Stimulated activated naive B cell treated with anti-CD40 and anti-IgM and Interleukin-4, amounts not matched to agents 10 μg/mL and 1 μg/mL and 100 μg/mL, for 72 hours (primary cell): ENCODE data around the gene GOLGA3.

ENCODE experiments used
- ATAC-seq, 2 donors: fragments of 150-1000 bp; cut with Tn5 transposase; replicated peaks; 2 replicates each; pipeline ENCODE4 v1.10.0; 2021; ENCODE audit warnings: moderate library complexity in 1 of 2
- DNase-seq: peaks from one replicate; pipeline ENCODE4 v3.0.0; 2021
- H3K27ac Mint-ChIP-seq: one replicate; pipeline ENCODE4 v1.8.0; 2022; ENCODE audit warnings: mild to moderate bottlenecking, mixed read lengths
- H3K27me3 Mint-ChIP-seq, 2 donors: one replicate each; pipeline ENCODE4 v1.8.0; 2022; ENCODE audit warnings: mixed read lengths in 2 of 2
- H3K36me3 Mint-ChIP-seq, 2 donors: one replicate each; pipeline ENCODE4 v1.8.0; 2022; ENCODE audit warnings: mixed read lengths in 2 of 2, mild to moderate bottlenecking in 1 of 2
- H3K4me1 Mint-ChIP-seq, 2 donors: one replicate each; pipeline ENCODE4 v1.8.0; 2022; ENCODE audit warnings: mixed read lengths in 2 of 2, mild to moderate bottlenecking in 1 of 2
- H3K4me3 Mint-ChIP-seq, 2 donors: one replicate each; pipeline ENCODE4 v1.8.0; 2022; ENCODE audit warnings: mild to moderate bottlenecking in 2 of 2, mixed read lengths in 2 of 2, moderate library complexity in 1 of 2
- H3K9me3 Mint-ChIP-seq, 2 donors: one replicate each; pipeline ENCODE4 v1.8.0; 2022; ENCODE audit warnings: mixed read lengths in 2 of 2, mild to moderate bottlenecking in 1 of 2

GOLGA3 gene

DNA sequence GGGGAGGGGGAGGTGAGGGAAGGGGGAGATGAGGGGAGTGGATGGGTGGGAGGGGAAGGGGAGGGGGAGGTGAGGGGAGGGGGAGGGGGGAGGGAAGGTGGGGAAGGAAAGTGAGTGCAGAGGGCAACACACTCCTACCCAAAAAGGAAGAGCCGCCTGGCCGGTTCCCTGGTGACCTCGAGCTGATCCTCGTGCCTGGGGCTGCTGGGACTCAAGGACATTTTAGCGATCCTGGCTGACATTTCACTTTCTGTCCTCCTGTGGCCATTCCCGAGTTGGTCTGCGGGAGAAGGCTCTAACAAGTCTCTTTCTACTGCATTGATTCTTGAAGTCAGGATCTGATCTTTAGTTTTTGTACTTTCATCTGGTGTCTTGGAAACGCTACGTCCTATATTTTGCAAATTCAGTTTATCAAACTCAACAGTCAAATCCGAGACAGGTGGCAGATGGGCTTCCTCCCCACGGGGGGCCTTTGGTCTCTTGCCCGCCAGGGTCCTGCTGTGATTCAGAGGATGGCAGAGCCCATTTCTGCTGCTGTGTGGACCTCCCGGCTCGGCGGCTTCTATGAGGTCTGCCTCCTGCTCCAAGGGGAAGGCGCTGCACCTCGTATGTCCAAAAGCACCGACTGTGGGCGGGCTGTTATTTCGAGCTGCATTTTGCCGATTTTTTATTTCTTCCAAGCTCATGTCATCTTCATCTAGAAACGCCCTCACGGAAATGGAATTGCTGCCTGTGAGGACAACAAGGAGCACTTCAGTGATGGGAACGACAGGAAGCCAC lies 98.9 kb downstream of the GOLGA3 start:
- Mint-ChIP-seq H3K4me3 (no peak overlapping the region), H3K9me3 (no peaks in the 10 kb centered on the region), H3K36me3 (peaks cover 62 to 77% of the 10 kb centered on the region in 2 donors), H3K27me3 (no peaks in the 10 kb centered on the region), H3K27ac (peak overlapping the region; percentile 57), H3K4me1 (peaks cover 10 to 14% of the 10 kb centered on the region in 2 donors)
- DNase-seq (no peak), ATAC-seq (no peak)

DNA sequence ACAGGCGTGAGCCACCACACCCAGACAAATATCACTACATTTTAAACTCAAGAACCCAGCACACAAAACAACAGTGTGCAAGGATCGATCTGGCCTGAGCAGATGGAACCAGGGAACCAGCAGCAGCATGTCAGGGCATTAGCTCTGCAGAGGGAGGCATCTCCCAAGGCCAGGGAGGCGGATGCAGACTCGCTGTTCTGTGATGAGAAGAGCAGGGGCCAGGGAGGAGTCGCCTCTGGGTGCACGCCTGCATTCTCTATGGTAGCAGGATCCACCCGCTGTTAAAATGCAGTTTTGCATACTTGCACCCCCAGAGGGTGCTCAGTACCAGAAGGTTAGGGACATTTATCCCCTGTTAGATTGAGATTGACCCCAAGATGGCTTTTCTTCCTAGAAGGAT lies 100.2 kb downstream of the GOLGA3 start:
- H3K36me3 Mint-ChIP-seq = peaks cover 57 to 74% of the 10 kb centered on the region in 2 donors
- DNase-seq (no peak), ATAC-seq (no peak)
- peak overlapping the region; percentile 89 for H3K27ac Mint-ChIP-seq
- H3K27me3 Mint-ChIP-seq = no peaks in the 10 kb centered on the region
- peaks cover 10 to 14% of the 10 kb centered on the region in 2 donors for H3K4me1 Mint-ChIP-seq
- H3K9me3 Mint-ChIP-seq = no peaks in the 10 kb centered on the region
- no peak overlapping the region for H3K4me3 Mint-ChIP-seq

DNA sequence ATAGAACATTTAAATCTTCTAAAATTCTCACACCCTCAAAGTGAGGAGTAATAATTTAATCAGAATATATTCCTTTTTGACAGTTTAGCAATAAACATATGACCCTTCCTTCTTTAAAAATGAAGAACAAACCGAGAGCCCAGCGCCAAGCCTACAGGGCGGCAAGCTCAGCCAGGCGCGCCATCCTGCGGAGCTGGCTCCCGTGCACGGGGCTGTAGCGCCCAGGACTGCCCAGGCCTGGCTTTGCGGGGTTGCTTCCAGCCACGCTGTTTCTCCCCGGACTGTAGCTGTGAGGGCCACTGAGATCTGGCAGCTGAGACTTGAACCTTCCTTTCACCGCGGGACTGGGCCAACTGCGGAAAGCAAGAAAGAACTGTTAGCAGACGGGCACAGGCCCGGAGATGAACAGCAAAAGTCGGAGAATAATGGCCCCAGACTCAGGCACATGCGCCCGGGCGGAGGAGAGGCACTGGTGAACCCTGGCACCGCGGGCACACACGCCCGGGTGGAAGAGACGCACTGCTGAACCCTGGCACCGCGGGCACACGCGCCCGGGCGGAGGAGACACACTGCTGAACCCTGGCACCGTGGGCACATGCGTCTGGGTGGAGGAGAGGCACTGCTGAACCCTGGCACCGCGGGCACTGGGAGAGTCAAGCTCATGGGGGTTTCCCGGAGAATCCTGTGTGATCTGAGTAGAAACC lies 101.4 kb downstream of the GOLGA3 start:
- Mint-ChIP-seq H3K4me3 (no peak overlapping the region), H3K36me3 (peaks cover 50 to 67% of the 10 kb centered on the region in 2 donors)
- no peak for ATAC-seq

DNA sequence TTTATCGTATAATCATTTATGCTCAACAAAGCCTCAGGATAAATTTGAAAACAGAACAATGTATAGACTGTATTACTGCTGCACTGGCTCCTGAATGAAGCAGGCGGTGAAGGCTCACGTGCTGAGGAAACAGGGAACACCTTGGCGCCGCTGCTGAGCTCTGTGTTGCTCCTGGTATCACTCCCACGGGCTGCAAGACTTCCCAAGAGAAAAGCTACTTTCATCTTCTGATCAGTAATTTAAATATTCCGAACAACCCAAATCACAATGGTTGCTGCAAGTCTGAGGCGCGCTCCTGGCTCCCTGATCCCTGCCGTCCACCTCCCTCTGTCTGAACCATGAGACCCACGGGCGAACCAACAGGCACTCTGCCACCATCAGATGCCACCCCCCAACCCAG lies 102.3 kb downstream of the GOLGA3 start:
- Mint-ChIP-seq H3K27ac (no peak overlapping the region), H3K4me1 (peaks cover 13 to 14% of the 10 kb centered on the region in 2 donors), H3K4me3 (no peak overlapping the region), H3K9me3 (no peaks in the 10 kb centered on the region), H3K36me3 (peaks cover 44 to 62% of the 10 kb centered on the region in 2 donors), H3K27me3 (no peaks in the 10 kb centered on the region)
- no peak for DNase-seq
- no peak for ATAC-seq

More for the DNA sequence above, 101.4 kb downstream of the GOLGA3 start:
- Mint-ChIP-seq H3K27me3 (no peaks in the 10 kb centered on the region), H3K9me3 (no peaks in the 10 kb centered on the region), H3K4me1 (peaks cover 13 to 14% of the 10 kb centered on the region in 2 donors), H3K27ac (no peak overlapping the region)
- DNase-seq = no peak

DNA sequence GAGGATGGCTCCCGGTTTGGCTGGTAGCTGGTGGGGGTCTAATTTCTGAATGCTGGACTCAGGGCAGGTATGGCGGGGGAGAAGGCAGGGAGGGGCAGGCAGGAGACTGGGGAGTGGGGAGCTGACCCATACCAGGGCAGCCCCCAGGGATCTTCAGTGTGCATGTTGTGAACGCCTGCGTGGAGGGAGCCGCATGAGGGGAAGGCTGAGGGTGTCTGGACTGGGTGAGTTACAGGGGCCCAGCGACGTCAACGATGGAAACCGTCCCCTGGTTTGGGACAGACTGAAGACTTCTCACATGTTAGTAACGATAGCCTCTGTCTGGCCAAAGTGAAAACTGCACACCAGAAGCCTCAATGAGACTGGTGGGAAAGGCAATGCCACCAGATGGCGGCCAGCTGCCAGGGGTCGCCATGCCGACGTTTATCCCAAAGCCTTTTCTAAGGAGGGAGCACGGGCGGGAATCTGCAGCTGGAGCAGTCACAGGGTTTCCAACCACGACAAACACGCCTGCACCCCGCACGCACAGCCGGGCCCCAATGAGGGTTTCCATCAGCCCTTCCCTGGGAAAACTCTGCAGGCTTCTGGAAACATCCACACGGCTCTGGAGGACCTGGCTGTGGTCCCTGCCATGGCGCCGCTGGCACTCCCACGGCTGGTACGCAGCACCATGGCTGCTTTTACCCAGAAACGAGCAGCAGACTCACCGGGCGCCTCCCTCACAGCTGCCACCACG lies 104.0 kb downstream of the GOLGA3 start:
- no peaks in the 10 kb centered on the region for H3K9me3 Mint-ChIP-seq
- H3K27ac Mint-ChIP-seq = peak overlapping the region; percentile 77
- ATAC-seq = no peak

DNA sequence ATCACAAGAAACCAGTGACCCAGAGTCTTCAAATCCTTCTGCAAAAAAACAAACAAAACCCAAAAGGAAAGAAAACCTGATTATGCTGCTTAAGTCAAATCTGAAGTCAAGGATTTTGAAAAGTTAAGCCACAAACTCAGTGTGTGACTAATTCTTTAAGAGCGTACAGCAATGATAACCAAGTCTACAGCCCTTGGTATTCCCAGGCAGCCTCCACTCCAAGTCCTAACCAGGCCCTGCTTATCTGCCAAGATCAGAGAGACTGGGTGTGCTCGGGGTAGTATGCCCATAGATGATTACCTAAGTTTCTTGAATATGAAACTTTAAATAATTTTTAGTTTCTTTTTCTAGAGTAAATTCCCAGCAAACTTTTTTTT lies 104.9 kb downstream of the GOLGA3 start:
- ATAC-seq = no peak
- Mint-ChIP-seq H3K27ac (peak overlapping the region; percentile 42), H3K27me3 (no peaks in the 10 kb centered on the region), H3K36me3 (peaks cover 45 to 69% of the 10 kb centered on the region in 2 donors), H3K4me3 (peak overlapping the region in 1 of 2 donors; percentile 8), H3K4me1 (peaks cover 1 to 6% of the 10 kb centered on the region in 2 donors), H3K9me3 (no peaks in the 10 kb centered on the region)
- no peak for DNase-seq

More for the DNA sequence above, 104.0 kb downstream of the GOLGA3 start:
- H3K4me3 Mint-ChIP-seq = no peak overlapping the region
- no peak for DNase-seq
- no peaks in the 10 kb centered on the region for H3K27me3 Mint-ChIP-seq
- peaks cover 46 to 67% of the 10 kb centered on the region in 2 donors for H3K36me3 Mint-ChIP-seq
- H3K4me1 Mint-ChIP-seq = peaks cover 6% of the 10 kb centered on the region in 2 donors

DNA sequence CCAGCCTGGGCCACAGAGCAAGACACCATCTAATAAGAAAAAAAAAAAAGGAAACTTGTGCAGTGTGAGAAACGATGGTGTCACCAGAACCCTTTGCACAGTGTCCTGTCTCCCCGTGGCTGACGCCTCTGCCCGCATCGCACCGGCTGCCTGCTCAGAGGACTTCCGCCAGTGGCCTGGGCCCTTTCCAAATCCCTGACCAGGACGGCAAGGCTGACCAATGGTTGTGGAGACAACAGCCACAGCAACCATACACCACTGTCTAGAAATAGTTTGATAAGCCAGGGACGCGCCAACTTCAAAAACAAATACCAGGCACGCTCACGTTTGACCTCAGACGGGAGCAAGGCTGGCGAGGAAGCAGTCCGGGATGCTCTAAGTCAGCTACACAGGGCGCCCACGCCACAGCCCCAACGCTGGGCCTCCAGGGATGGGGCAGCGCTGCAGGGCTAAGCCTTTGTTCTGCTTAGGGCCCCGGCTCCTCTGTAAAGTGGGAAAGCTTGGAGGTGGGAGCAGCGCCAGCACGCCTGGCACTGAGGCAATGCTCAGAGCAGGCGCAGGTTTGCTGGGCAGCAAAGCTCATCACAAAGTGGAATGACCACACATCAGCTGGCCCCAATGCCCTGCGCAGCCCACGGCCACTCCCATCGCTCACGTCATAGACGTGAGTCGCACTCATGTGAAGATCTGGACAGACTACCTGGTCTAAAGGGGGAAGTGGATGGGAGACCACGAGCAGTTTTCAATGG lies 105.5 kb downstream of the GOLGA3 start:
- Mint-ChIP-seq H3K36me3 (peaks cover 46 to 70% of the 10 kb centered on the region in 2 donors), H3K27ac (peak overlapping the region; percentile 42), H3K4me1 (peaks cover 0 to 5% of the 10 kb centered on the region in 2 donors), H3K4me3 (peak overlapping the region in 1 of 2 donors; percentile 8), H3K9me3 (no peaks in the 10 kb centered on the region), H3K27me3 (no peaks in the 10 kb centered on the region)
- no peak for DNase-seq
- ATAC-seq = no peak

DNA sequence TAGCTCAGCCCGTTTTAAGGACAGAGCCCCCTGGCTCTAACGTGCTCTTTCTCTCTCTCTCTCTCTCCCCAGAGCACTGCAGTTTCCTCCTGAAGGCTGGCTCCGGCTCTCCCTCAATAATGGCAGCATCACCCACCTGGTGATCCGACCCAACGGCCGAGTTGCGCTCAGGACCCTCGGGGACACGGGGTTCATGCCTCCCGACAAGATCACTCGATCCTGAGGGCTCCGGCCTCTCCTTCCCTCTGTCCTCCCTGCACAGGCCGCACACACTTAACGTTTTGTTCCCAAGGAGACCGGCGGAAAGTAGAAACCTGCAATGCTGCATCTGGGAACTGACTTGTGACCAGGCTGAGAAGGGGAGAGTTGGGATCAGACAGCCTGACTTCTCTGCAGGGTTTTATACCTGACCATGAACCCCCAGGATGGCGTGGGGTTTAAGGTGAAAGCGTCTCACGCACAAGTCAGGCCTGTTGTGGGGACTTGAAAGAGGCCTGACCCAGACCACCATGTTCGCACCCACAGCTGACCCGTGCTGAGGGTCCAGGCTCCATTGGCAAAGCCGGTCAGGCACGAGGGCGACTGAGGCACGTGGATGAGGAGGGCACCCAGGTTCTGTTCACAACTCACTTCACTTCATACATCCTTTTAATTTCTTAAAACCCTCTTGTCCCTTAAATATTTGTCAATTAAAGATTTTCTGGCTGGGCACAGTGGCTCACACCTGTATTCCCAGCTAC lies 107.9 kb downstream of the GOLGA3 start:
- Mint-ChIP-seq H3K4me3 (no peak overlapping the region), H3K27me3 (no peaks in the 10 kb centered on the region), H3K9me3 (no peaks in the 10 kb centered on the region), H3K4me1 (peaks cover 0 to 5% of the 10 kb centered on the region in 2 donors), H3K36me3 (peaks cover 47 to 60% of the 10 kb centered on the region in 2 donors), H3K27ac (peak overlapping the region; percentile 84)
- no peak for ATAC-seq
- DNase-seq = no peak

DNA sequence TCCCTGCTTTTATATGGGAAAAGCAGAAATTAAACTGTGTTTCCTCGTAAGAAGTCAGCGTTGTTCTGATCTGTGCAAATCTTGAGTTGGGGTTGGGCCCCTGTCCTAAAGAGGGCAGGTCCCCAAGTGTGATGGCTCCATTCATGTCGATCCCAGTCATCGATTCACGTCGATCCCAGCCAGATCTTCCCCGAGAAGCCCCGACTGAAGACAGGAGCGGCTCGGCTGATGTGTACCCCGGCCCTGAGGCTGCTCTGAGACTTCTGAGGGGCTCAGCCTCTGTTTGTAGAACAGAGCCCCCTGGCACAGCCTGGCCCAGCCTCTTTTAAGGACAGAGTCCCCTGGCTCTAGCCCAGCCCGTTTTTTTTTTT lies 108.7 kb downstream of the GOLGA3 start:
- H3K27me3 Mint-ChIP-seq = no peaks in the 10 kb centered on the region
- peaks cover 45 to 54% of the 10 kb centered on the region in 2 donors for H3K36me3 Mint-ChIP-seq
- no peak overlapping the region for H3K4me3 Mint-ChIP-seq
- H3K4me1 Mint-ChIP-seq = peaks cover 0 to 5% of the 10 kb centered on the region in 2 donors
- no peak for DNase-seq
- no peak for ATAC-seq
- H3K9me3 Mint-ChIP-seq = no peaks in the 10 kb centered on the region
- peak overlapping the region; percentile 42 for H3K27ac Mint-ChIP-seq

DNA sequence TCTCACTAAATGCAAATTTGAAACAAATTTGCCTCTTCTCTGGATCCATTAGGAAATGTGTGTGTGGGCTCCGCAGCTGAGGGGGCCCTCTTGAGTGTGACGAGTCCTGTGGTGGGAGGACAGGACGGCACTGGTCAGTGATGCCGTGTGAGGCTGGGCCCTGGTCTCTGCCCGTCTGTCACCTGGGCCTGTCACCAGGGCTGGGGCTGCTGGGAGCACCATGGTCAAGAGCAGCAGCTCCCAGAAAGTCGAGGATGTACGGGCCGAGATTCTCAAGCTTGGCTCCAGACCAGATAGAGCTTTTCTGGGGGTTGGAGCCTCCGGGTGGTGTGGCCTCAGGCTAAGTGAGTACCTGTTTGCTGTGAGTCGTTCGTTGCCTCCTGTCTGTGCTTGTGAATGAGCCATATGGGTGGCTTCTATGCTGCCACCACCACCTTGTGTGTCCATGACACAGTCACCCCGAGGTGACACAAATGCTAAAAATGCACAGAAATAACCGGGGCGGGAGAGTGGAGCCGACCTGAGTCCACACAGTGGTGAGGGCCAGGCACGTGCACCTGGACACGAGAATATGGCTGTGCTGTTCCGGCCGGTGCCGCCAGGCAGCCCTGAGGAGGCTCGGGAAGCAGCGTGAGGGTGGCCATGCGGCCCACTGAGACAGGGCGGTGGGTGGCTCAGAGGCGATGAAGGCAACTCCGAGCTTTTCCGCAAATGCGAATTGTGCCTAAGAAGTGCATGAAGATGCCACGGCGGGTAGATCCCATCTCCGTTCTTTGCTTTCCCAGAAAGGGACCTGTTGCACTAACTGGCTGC lies 109.3 kb downstream of the GOLGA3 start:
- peak overlapping the region; percentile 84 for H3K27ac Mint-ChIP-seq
- no peak for DNase-seq
- H3K27me3 Mint-ChIP-seq = no peaks in the 10 kb centered on the region
- peaks cover 46 to 56% of the 10 kb centered on the region in 2 donors for H3K36me3 Mint-ChIP-seq
- H3K4me1 Mint-ChIP-seq = peaks cover 3 to 8% of the 10 kb centered on the region in 2 donors
- H3K9me3 Mint-ChIP-seq = no peaks in the 10 kb centered on the region
- ATAC-seq = no peak
- no peak overlapping the region for H3K4me3 Mint-ChIP-seq
